ENCODE data around the gene KLHL2.
"Not testable (repeated sequence)": the region's sequence is repeated elsewhere in the genome, so short reads cannot be mapped to it uniquely, and the experiment has no call there.

The KLHL2 gene

DNA sequence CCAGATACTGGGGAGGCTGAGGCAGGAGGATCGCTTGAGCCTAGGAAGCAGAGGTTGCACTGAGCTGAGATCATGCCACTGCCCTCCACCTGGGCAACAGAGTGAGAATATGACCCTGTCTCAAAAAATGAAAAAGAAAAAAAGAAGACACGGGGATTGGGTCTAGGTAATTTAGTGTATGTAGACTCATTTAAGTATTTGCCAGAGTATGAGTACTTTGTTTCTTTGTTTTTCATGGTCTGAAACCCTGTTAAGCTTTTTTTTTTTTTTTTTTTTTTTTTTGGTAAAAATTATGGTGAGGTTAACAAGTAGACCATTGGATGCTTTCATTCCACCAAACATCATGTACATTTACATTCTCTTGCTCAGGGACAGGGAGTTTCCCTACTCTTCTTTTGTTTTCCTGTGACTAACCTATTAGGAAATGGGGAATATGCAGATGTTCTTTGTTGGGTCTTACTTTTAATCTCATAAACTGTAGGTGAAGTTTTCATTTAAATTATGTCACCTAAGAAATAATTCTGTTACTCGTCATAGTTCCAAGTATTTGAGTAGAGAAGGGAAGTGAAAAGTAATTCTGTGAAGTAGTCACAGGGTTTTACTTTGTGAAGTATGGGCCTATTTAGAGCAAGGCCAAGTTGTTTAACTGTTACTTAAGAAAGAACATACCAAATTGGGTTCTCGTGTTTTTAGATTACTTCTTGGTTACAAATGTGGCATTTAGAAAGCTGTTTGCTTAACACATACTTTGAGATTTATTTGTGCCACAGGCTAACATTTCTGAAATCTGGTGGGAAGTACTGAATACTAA is 25.5 kb downstream of the KLHL2 start:
- not testable (repeated sequence) for DNase-seq (ENCODE audit: low spot score)

DNA sequence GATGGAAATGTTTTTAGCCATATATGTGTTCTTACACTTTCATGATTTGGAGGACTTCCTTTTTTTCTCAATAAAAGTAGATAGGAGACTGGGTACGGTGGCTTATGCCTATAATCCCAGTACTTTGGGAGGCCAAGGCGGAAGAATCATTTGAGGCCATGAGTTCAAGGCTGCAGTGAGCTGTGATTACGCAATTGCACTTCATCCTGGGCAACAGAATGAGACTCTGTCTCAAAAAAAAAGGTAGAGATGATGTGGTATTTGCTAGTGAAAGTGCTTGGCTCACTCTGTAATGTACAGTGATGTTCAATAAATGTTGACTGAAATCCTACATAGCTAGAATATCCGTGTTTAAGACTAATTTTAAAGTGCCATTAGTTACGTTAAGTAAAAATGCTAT is 27.4 kb downstream of the KLHL2 start:
- DNase-seq (ENCODE audit: low spot score): no peak

DNA sequence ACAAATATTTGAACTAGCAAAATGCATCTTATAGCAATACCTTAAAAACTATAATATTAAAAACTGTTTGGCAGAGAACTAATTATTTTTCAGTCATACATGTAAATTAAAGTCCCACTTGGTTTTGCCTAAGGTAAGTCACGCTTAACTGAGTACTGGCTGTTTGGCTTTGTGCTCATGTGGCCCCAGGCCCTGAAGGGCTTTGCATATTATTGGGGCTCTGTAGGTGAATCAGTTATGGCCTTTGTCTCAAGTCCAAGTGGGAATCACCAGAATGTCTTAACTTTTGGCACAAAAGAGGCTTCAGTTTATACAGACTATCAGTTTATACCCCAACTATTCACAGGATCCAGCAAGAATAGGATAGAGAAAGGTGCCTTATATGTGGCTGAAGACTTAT is 29.5 kb downstream of the KLHL2 start:
- DNase-seq (ENCODE audit: low spot score): not testable (repeated sequence)

DNA sequence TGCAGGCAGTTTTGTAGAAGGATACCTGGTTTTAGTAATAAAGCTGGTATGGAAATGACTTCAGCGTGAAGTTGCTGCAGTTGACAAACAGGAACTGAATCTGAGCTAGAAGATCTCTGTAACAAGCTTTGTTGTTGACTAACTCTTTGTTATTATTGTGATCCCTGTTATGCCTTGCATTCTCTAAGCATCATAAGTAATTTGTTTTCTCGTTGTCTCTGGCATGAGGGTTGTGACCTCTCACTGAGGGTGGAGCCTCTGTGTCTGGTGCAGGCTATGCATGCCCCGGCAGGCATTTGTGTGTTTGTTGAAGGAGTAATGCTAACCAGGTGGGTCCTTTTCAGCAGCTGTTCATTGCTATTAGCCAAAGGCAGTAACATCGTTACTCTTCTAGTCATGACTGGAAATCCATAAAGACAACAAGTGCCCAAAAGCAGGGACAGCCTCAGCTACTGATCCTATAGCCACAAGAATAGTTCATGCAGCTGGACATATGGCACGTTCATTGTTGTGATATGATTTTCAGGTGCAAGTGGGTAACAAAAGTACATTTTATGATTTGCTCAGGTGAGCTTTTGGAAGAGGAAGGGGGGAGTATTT is 30.8 kb downstream of the KLHL2 start:
- not testable (repeated sequence) for DNase-seq (ENCODE audit: low spot score)

DNA sequence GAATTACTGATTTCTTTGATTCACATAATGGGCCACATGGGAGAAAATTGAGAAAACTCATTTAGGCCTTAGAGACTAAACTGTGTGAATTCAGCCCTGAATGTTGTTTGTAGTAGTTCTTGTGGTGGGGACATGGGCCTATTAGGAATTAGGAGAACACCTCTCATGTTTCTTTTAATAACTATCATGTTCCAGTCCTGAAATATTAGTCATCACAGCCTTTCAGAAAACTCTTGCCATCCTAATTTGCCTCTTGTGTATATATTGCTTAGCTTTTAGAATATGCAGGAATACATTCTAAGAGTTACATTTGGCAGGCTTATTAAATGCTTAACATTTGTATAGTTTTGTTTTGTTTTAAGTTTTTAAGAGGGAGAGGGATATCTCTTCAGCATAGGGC is 33.4 kb downstream of the KLHL2 start:
- not testable (repeated sequence) for DNase-seq (ENCODE audit: low spot score)

DNA sequence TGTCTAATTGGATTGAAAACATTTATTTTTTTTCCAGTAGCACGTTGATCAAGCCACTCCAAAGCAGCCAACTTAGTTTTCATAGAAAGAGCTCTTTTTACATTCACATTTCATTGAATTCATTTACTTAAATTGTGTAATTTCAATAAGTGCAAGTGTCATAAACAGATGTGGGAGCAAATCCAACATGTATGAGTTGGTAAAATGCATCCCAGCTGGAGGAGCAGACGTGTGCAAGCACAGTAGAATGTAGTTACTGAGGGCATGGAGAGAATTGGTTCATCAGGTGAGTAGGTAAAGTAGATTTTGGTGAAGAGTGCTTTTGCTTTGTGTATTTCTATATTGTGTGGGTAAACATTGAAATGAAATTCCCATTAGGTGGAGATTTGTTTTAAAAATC is 36.8 kb downstream of the KLHL2 start:
- DNase-seq (ENCODE audit: low spot score): not testable (repeated sequence)

DNA sequence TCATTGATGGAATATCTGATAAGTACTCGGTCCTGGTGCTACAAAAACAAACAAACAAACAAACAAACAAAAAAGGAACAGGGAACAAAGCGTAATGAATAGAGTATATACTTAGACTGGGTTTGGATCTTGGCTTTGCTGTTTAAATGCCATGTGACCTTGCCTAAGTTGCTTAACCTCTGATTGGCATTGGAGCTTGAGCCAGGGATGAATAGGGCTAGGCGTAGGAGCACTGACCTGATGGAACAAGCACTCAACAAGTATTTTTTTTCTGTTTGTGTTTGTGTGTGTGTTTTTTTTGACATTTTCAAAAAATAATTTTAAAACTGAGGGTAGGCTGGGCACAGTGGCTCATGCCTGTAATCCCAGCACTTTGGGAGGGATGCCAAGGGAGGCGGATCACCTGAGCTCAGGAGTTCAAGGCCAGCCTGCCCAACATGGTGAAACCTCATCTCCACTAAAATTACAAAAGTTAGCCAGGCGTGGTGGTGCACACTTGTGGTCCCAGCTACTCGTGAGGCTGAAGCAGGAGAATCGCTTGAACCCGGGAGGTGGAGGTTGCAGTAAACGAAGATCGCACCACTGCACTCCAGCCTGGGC is 37.3 kb downstream of the KLHL2 start:
- DNase-seq (ENCODE audit: low spot score): not testable (repeated sequence)

DNA sequence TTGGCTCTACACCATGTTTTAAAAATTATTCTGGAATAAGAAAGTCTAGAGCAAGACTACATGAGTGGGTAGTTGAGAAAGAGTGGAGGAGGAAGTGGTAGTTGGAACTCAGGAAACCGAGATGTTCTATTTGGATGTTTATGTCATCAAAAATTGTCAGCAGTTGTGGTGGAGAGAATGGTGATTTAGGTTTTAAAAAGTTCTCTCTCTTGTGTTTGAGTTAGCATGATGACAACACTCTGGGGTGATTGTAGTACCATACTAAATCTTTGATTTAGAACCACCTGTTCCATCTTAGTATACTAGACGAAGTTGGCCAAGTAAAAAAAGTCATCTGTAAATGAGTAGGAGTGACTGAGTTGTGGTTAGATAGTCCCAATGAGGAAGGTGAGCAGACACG is 40.7 kb downstream of the KLHL2 start:
- DNase-seq (ENCODE audit: low spot score): no peak

DNA sequence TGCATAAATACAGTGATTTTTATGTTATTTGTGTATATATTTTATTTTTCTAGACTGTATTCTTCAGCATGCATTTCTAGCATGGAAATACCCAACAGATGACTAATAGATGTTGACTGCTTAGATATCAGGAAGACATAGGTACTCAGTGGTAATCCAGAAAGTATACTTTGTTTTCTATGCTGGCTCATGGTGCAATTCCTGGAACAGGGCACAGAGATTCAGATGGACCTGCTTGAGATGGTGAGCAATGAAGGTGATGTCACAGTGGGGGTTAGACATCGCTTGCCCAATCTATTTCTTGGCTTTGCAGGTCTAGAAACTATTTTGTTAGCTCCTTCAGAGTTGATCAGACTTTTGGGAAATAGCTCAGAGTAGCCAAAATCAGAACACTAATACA is 41.5 kb downstream of the KLHL2 start:
- not testable (repeated sequence) for DNase-seq (ENCODE audit: low spot score)

DNA sequence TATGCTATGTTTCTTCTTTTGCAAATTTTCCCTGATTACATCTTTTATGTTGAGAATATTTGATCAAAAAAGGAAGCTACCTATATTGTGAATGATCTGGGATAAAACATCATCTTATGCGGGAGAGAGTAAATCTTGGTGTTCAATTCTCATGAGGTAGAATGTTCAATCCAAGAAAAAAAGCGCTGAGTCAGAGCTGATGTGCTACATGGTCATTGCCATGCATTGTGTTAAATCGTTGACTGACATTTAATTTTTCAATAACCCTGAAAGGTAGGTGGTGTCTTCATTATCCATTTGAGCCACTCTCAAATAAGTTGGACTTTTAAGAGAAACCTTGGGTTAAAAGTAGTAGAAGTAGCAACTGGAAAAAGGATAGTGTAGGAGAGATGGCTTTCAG is 47.4 kb downstream of the KLHL2 start:
- DNase-seq (ENCODE audit: low spot score): not testable (repeated sequence)

DNA sequence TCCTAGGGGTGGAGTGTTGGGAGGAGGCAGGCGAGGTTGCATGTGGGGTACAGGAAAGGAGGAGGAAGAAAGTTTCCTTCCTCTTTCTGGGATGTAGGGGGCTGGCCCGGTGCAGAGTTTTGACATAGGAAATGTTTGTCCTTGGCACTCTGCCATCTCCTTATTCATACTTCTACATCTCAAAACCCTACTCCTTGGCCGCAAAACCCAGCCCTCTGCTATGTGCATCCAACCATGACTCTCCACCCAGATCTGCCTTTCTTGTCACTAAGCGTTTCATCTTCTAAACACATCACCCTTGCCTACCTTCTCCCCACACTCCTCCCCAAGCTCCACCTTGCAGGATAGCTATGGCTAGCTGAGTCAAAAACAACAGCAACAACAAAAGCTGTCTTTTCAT is 48.1 kb downstream of the KLHL2 start:
- not testable (repeated sequence) for DNase-seq (ENCODE audit: low spot score)

DNA sequence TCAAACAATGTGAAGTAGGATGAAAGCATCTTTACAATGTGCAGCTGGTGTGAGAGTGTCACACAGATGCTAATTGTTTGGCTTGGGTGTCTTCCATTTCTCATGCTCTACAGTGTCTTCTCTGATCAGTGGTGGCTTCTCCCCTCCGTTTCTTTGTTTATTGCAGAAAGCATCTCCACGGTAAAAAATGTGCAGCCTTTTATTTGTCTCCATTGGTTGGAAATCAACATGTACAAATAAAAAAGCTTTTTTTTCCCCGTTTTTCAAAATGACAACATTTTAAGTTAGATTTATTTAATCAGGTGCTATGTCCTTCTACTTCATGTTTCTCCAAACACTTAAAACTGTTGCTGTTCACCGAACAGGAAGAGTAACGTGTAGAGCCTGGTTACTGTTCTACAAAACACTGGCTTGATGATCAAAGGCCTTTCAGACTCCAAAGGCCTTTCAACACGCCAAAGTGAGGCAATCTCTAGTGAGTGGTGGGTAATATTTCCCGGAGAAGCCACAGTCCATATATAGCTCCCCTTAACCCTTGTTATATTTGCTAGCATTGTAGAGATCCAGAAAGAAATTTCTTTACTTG is 48.8 kb downstream of the KLHL2 start:
- DNase-seq (ENCODE audit: low spot score): not testable (repeated sequence)

DNA sequence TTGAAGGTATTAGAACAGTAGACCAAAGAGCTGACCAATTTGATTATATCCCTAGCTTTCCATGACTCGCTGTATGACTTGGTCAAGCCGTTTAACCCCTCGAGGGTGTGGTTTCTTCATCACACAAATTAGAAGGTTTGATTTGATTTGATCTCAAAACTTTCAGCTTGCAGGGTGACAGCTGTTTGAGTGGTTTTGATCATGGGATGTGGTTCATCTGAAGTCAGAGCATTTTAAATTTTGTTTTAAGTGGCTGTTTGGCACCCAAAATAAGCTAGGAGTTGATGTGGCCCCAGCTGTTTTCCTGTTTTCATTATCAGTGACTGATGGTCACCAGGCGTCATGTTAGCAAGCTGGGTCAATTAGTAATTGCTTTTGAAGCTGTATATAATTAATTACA is 52.4 kb downstream of the KLHL2 start:
- not testable (repeated sequence) for DNase-seq (ENCODE audit: low spot score)

DNA sequence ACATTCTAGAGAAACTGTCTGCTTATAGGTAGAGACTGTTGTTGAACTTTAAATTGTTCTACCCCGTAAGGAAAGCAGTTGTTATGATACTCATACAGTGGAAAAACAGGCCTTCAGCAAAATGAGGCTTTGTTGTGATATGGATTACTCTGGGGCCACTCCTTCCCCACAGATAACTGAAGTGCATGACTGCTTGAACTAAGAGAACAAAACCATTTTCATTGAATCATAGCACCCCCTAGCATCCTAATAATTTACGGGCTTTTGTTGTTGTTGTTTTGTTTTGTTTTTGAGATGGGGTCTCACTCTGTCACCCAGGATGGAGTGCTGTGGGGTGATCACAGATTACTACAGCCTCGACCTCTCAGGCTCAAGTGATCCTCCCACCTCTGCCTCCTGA is 54.9 kb downstream of the KLHL2 start:
- DNase-seq (ENCODE audit: low spot score): not testable (repeated sequence)

DNA sequence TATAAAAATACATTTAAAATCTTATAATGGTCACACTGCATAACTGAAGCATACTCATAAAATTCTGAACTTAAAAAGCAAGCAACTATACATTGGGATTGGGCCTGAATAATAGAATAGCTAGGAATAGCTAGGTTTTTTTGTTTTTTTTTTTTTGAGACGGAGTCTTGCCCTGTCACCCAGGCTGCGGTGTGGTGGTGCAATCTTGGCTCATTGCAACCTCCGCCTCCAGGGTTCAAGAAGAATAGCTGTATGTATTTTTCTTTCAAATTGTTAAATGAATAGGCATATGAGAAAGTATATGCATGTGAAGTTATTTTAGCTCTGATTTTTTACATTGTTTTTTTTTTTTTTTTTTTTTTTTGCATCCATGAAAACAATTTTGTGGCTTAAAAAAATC is 56.1 kb downstream of the KLHL2 start:
- not testable (repeated sequence) for DNase-seq (ENCODE audit: low spot score)

DNA sequence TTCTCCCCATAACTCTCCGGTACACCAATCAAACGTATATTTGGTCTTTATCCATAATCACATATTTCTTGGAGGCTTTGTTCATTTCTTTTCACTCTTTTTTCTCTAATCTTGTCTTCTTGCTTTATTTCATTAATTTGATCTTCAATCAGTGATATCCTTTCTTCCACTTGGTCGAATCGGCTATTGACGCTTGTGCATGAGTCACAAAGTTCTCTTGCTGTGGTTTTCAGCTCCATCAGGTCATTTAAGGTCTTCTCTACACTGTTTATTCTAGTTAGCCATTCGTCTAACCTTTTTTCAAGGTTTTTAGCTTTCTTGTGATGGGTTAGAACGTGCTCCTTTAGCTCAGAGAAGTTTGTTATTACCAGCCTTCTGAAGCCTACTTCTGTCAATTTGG is 62.6 kb downstream of the KLHL2 start:
- DNase-seq (ENCODE audit: low spot score): not testable (repeated sequence)

DNA sequence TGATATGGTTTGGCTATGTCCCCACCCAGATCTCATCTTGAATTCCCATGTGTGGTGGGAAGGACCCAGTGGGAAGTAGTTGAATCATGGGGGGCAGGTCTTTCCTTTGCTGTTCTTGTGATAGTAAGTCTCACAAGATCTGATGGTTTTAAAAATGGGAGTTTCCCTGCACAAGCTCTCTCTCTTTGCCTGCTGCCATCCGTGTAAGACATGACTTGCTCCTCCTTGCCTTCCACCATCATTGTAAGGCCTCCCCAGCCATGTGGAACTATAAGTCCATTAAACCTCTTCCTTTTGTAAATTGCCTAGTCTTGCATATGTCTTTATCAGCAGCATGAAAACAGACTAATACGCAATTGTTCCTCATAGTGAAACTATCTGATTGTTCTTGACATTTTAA is 66.1 kb downstream of the KLHL2 start:
- not testable (repeated sequence) for DNase-seq (ENCODE audit: low spot score)

DNA sequence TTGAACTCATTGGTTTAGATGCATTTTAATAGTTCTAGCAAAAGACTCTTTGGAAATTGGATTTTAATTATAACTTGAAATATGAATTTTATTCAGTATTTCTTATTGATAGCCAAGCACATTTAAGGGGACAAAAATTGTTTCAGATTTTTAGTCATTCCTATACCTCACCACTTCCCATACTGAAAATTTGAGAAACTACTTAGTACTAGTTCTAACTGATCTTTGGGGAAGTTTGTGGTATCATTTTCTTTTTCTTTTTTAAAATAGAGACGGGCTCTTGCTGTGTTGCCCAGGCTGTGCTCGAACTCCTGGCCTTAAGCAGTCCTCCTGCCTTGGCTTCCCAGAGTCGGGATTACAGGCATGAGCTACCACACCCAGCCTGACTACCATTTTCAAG is 68.0 kb downstream of the KLHL2 start:
- DNase-seq (ENCODE audit: low spot score): not testable (repeated sequence)

DNA sequence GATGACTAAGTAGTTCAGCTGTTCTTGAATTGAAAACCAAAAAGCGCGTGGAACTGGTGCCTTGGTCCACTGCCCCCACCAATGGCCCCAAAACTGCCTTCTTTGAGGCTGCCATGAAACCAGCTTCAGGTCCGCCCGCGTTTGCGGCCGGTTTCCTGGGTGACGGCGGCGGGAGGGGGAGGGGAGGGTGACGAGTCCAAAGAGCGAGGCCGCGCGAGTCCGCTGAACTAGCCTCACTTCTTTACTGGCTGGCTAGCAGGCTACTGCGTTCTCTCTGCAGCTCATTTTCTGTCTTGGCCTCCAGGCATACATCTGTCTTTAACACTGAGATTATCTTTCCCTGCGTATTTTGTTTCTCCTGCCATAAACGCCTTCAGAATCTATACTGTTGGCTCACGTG is 72.2 kb downstream of the KLHL2 start:
- DNase-seq (ENCODE audit: low spot score): not testable (repeated sequence)

DNA sequence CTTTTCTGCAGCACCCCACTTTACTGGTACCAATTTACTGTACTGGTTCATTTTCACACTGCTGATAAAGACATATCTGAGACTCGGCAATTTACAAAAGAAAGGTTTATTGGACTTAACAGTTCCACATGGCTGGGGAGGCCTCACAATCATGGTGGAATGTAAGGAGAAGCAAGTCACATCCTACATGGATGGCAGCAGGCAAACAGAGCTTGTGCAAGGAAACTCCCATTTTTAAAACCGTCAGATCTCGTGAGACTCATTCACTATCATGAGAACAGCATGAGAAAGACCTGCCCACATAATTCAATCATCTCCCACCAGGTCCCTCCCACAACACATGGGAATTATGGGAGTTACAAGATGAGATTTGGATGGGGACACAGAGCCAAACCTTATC is 77.3 kb downstream of the KLHL2 start:
- not testable (repeated sequence) for DNase-seq (ENCODE audit: low spot score)

DNA sequence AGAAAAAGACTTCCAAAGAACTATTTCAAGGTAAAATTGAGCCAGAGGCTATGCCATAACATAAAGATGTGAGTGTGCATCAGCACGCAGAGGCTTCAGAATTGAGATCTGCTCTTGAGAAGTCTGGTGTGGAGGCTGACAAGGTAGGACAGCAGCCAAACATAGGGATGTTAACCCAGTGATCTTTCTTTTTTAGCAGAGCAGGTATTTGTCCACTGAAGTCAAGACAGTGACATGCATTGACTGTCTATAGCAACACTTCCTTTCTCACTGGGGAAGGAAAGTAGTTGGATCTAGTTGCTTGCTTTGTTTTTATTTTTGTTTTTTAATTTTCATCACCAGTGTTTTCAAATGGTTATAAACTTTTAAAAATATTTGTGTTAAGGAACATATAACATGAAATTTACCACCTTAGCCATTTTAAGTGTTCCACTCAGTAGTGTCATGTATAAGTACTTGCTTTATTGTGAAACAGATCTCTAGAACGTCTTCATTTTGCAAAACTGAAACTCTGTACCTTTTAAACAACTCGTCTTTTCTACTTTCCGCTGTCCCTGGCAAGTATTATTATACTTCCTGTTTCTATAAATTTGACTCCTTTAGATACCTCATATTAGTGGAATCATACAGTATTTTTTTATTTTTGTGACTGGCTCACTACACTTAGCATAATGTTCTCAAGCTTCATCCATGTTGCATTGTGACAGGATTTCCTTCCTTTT is 79.4 kb downstream of the KLHL2 start:
- DNase-seq (ENCODE audit: low spot score): not testable (repeated sequence)

DNA sequence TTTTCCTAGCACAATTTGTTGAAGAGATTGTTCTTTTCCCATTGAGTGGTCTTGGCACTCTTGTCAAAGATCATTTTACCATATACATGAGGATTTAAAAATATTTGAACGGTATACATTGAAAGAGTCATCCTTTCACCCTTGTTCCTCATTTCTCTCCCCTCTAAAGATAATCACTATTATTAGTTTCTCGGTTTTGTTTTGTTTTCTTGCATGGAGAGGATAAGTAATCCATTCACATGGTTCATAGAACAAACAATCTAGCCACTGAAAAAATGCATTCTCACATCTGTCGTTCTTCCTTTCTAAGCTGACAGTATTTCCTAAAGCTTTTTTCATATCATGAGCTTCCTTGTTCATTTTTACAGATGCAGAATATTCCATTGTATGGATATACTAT is 80.9 kb downstream of the KLHL2 start:
- DNase-seq (ENCODE audit: low spot score): no peak
